Muscle of arm (tissue), 12 donors: ENCODE measurements around the gene NPAS2. TPM values are rescaled to one million over a fixed set of nuclear protein-coding genes. Genes with fewer than 3 reads are reported as not detected.
A peak's percentile ranks its signal among the peaks of the same experiment; 100 is the strongest.

Source experiments
- DNase-seq: peaks from one replicate; pipeline ENCODE4 v3.0.0-alpha.2; 2013
- polyA plus RNA-seq, 12 donors: library from polyadenylated mRNA; unstranded; fragments of 120-200 nt; gene quantifications; one replicate each; pipeline ENCODE4 v1.2.1, GENCODE V29; 2013; ENCODE audit not compliant: insufficient read length in 12 of 12

Gene NPAS2
- polyA plus RNA-seq, 12 donors = 8.8 to 24.4 (median 10.7) TPM; not detected in 1

- no peak for DNase-seq
These were observed 145.7 kb downstream of the NPAS2 start for GRCh38 chr2:100965596-100965995.

- DNase-seq = no peak
These were observed 147.8 kb downstream of the NPAS2 start for GRCh38 chr2:100967716-100968115.

GRCh38 chr2:100968146-100969145, 148.5 kb downstream of the NPAS2 start:
- DNase-seq = no peak

GRCh38 chr2:100969998-100970397, 150.1 kb downstream of the NPAS2 start:
- no peak for DNase-seq

- no peak for DNase-seq
These were observed 151.3 kb downstream of the NPAS2 start for GRCh38 chr2:100971221-100971620.

GRCh38 chr2:100972452-100972851, 152.5 kb downstream of the NPAS2 start:
- DNase-seq = no peak

GRCh38 chr2:100974712-100975520, 155.0 kb downstream of the NPAS2 start:
- no peak for DNase-seq

- no peak for DNase-seq
These were observed 155.5 kb downstream of the NPAS2 start for GRCh38 chr2:100975521-100975785.

GRCh38 chr2:100976061-100976460, 156.1 kb downstream of the NPAS2 start:
- no peak for DNase-seq

GRCh38 chr2:100976645-100977391, 156.9 kb downstream of the NPAS2 start:
- DNase-seq = no peak

- no peak for DNase-seq
These were observed 157.6 kb downstream of the NPAS2 start for GRCh38 chr2:100977511-100977910.

- DNase-seq = peak; percentile 38
These were observed 158.7 kb downstream of the NPAS2 start for GRCh38 chr2:100978582-100979191.

- no peak for DNase-seq
These were observed 160.1 kb downstream of the NPAS2 start for GRCh38 chr2:100980046-100980445.

GRCh38 chr2:100981011-100981410, 161.1 kb downstream of the NPAS2 start:
- no peak for DNase-seq

GRCh38 chr2:100982431-100982861, 162.5 kb downstream of the NPAS2 start:
- DNase-seq = no peak

GRCh38 chr2:100983201-100983600, 163.3 kb downstream of the NPAS2 start:
- DNase-seq = no peak

- DNase-seq = no peak
These were observed 163.9 kb downstream of the NPAS2 start for GRCh38 chr2:100983684-100984310.

GRCh38 chr2:100984892-100985307, 165.0 kb downstream of the NPAS2 start:
- no peak for DNase-seq

GRCh38 chr2:100986157-100986556, 166.2 kb downstream of the NPAS2 start:
- DNase-seq = no peak

GRCh38 chr2:100987536-100987935, 167.6 kb downstream of the NPAS2 start:
- no peak for DNase-seq

GRCh38 chr2:100987974-100988373, 168.0 kb downstream of the NPAS2 start:
- DNase-seq = no peak
